MCF 10A (cell line): ENCODE results near the gene DCD. TPM values are rescaled to one million over a fixed set of nuclear protein-coding genes. Genes with fewer than 3 reads are reported as not detected.

Source experiments
- BruUV-seq: library from RNA; stranded (reverse); fragments of 400-500 nt; replicated peaks from 2 replicates; lab custom pipeline; 2021; lab: Mats Ljungman, UMichigan
- CTCF ChIA-PET: fragments of 300-600 bp; sonication (Branson Sonifier 250); formaldehyde crosslinking; extraction: SDS; loops from one replicate; lab custom pipeline; 2021; ENCODE audit warnings: antibody characterized with exemption, inconsistent platforms; lab: Yijun Ruan, JAX
- POLR2A ChIA-PET: fragments of 300-600, 350-650 bp; sonication (Branson Sonifier 250); formaldehyde crosslinking; extraction: SDS; loops from one replicate; lab custom pipeline; 2020; ENCODE audit warnings: antibody characterized with exemption, inconsistent platforms; lab: Yijun Ruan, JAX
- DNase-seq: peaks from one replicate; pipeline ENCODE4 v3.0.0-alpha.2; 2018; ENCODE audit not compliant: unreplicated experiment
- H3K27ac Mint-ChIP-seq: one replicate; pipeline ENCODE4 v1.8.0; 2022; ENCODE audit warnings: mild to moderate bottlenecking, low read depth, mixed read lengths; ENCODE audit not compliant: unreplicated experiment
- H3K27me3 Mint-ChIP-seq: one replicate; pipeline ENCODE4 v1.8.0; 2022; ENCODE audit warnings: mixed read lengths; ENCODE audit not compliant: insufficient read depth, unreplicated experiment
- H3K36me3 Mint-ChIP-seq: one replicate; pipeline ENCODE4 v1.8.0; 2022; ENCODE audit warnings: mild to moderate bottlenecking, moderate library complexity, mixed read lengths; ENCODE audit not compliant: insufficient read depth, unreplicated experiment
- H3K4me1 Mint-ChIP-seq: one replicate; pipeline ENCODE4 v1.8.0; 2022; ENCODE audit warnings: mixed read lengths; ENCODE audit not compliant: insufficient read depth, unreplicated experiment
- H3K4me3 Mint-ChIP-seq: one replicate; pipeline ENCODE4 v1.8.0; 2022; ENCODE audit warnings: mild to moderate bottlenecking, moderate library complexity, mixed read lengths; ENCODE audit not compliant: unreplicated experiment
- H3K9me3 Mint-ChIP-seq: one replicate; pipeline ENCODE4 v1.8.0; 2022; ENCODE audit warnings: mixed read lengths; ENCODE audit not compliant: unreplicated experiment
- CTCF ChIP-seq: fragments of 200-600 bp; IDR thresholded peaks from one replicate; pipeline ENCODE4 v1.8.0; 2022; ENCODE audit warnings: antibody characterized with exemption, mild to moderate bottlenecking; ENCODE audit not compliant: unreplicated experiment
- intact Hi-C: fragments of 100-400 bp; cut with micrococcal nuclease; formaldehyde crosslinking; loops from 2 replicates; pipeline ENCODE4 v1.14.1; 2022
- total RNA-seq: library from RNA; stranded (reverse); gene quantifications from 2 replicates; pipeline ENCODE4 v1.2.3, GENCODE V29; 2022

Gene DCD
- total RNA-seq, 1 experiment from 2014 or later: not detected

DNA sequence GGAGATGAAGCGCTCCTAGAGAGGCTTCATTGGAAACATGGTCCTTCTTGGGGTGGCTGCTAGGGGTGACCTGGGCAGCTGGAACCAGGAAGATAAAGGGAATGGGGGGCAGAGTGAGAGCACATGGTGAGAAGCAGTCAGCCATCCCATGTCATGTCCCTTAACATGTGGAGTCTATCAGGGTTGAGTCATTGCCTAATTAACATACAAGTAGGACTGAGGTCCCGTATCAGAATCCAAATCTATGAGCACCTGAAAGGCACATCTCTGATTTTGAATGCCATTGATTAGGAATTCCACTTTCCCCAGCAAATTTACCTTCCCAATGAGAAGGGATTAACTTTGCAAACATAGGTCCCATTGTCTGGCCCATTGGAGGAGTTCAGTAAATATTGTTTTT is 39.4 kb downstream of the DCD start:
- Mint-ChIP-seq H3K27me3 (peaks cover 29% of the 10 kb centered on the region), H3K4me1 (no peaks in the 10 kb centered on the region), H3K36me3 (no peaks in the 10 kb centered on the region), H3K27ac (no peak overlapping the region), H3K4me3 (no peak overlapping the region), H3K9me3 (no peaks in the 10 kb centered on the region)
- CTCF ChIA-PET: interaction anchor here (0.9 to 14.1 kb wide), 4 partner anchors 12 to 48 kb away, joined by 3 to 229 read pairs (median 22); no protein-coding TSS in a partner anchor
- POLR2A ChIA-PET: interaction anchor here (0.7 to 1.2 kb wide), 3 partner anchors 10 to 65 kb away, joined by 3 to 4 read pairs (median 3); no protein-coding TSS in a partner anchor
- no TSS peak for BruUV-seq
- DNase-seq: no peak
- intact Hi-C loops: loop anchor here (5.0 kb wide), 1 partner anchor 34 kb away; no protein-coding TSS in a partner anchor
- TF ChIP-seq CTCF: no peak

- no TSS peak for BruUV-seq
- no peak for DNase-seq
- Mint-ChIP-seq H3K36me3 (no peaks in the 10 kb centered on the region), H3K27me3 (peaks cover 28% of the 10 kb centered on the region), H3K9me3 (no peaks in the 10 kb centered on the region), H3K4me1 (peaks cover 2% of the 10 kb centered on the region), H3K27ac (no peak overlapping the region), H3K4me3 (no peak overlapping the region)
- POLR2A ChIA-PET: interaction anchor here (1.2 kb wide), 1 partner anchor 9 kb away, joined by 4 read pairs; no protein-coding TSS in a partner anchor
- TF ChIP-seq CTCF: no peak
- CTCF ChIA-PET: interaction anchor here (0.6 to 14.1 kb wide), 5 partner anchors 11 to 79 kb away, joined by 3 to 229 read pairs (median 3); no protein-coding TSS in a partner anchor
- intact Hi-C loops: loop anchor here (5.0 kb wide), 1 partner anchor 34 kb away; no protein-coding TSS in a partner anchor
Observed at GRCh38 chr12:54608156-54608555, 40.0 kb downstream of the DCD start.

DNA sequence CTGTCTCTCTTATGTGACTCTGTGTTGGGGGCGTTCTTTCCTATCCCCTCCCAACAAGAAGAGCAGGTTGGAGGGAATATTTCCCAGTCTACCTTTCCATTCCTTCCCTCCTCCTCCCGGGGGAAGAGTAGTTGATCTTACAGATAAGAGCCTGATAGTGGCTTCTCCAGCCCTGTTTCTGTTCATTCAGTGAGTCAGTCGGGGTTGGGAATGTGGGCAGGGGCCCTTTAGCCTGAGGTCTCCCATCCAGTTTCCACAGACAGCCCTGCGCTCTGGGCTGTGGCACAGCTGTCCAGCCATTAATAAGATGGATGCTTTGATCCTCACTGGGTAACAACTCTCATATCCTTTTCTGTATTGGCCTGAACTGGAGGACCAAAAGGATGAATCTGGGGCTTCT is 41.6 kb downstream of the DCD start:
- H3K27me3 Mint-ChIP-seq: peaks cover 28% of the 10 kb centered on the region
- no peak overlapping the region for H3K27ac Mint-ChIP-seq
- no TSS peak for BruUV-seq
- H3K4me3 Mint-ChIP-seq: no peak overlapping the region
- no peaks in the 10 kb centered on the region for H3K36me3 Mint-ChIP-seq
- no peaks in the 10 kb centered on the region for H3K9me3 Mint-ChIP-seq
- intact Hi-C loops: loop anchor here (5.0 kb wide), 1 partner anchor 36 kb away; no protein-coding TSS in a partner anchor
- H3K4me1 Mint-ChIP-seq: peaks cover 7% of the 10 kb centered on the region
- TF ChIP-seq CTCF: no peak
- POLR2A ChIA-PET: no interaction called here
- no peak for DNase-seq
- CTCF ChIA-PET: interaction anchor here (0.6 to 14.1 kb wide), 6 partner anchors 10 to 208 kb away, joined by 3 to 229 read pairs (median 4); no protein-coding TSS in a partner anchor

DNA sequence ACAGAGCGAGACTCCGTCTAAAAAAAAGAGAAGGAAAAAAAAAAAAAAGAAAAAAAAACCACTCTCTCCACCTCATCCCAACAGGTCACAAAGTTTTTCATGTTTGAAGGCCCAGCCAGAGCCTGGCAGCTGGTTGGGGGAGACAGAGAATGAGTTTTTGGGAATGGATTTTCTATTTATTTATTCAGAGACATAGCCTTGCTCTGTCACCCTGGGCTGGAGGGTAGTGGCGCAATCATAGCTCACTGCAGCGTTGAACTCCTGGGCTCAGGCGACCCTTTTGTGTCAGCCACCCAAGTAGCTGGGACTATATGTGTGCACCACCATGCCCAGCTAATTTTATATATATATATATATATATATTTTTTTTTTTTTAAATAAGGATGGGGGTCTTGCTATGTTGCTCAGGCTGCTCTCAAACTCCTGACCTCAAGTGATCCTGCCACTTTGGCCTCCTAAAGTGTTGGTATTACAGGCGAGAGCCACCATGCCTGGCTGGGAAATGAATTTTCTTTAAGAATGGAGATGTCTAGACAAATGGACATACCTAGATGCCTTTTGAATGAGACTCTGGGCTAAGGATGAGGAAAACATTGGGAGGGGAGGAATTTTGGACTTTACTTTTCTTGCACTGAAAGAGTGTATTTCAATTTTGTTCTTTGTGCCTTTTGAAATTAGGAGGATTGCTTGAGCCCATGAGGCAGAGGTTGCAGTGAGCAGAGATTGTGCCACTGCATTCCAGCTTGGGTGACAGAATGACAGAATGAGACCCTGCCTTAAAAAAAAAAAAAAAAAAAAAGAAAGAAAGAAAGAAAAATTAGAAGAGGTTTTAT is 42.8 kb downstream of the DCD start:
- Mint-ChIP-seq H3K9me3 (no peaks in the 10 kb centered on the region), H3K4me3 (no peak overlapping the region), H3K27ac (no peak overlapping the region), H3K27me3 (peaks cover 35% of the 10 kb centered on the region), H3K36me3 (no peaks in the 10 kb centered on the region), H3K4me1 (peaks cover 7% of the 10 kb centered on the region)
- POLR2A ChIA-PET: interaction anchor here (0.6 kb wide), 1 partner anchor 113 kb away, joined by 3 read pairs; no protein-coding TSS in a partner anchor
- intact Hi-C loops: loop anchor here (5.0 kb wide), 1 partner anchor 37 kb away; no protein-coding TSS in a partner anchor
- CTCF ChIA-PET: interaction anchor here (0.5 to 14.1 kb wide), 10 partner anchors 8 to 467 kb away, joined by 3 to 229 read pairs (median 4); no protein-coding TSS in a partner anchor
- DNase-seq: no peak
- BruUV-seq: no TSS peak
- no peak for TF ChIP-seq CTCF
